Dedifferentiated amniotic fluid mesenchymal stem cell (primary cell): ENCODE data around the gene TBC1D2B.

ENCODE experiments used
- DNase-seq: peaks from one replicate; pipeline ENCODE4 v3.0.0-alpha.2; 2016; ENCODE audit errors: extremely low spot score

TBC1D2B gene

DNA sequence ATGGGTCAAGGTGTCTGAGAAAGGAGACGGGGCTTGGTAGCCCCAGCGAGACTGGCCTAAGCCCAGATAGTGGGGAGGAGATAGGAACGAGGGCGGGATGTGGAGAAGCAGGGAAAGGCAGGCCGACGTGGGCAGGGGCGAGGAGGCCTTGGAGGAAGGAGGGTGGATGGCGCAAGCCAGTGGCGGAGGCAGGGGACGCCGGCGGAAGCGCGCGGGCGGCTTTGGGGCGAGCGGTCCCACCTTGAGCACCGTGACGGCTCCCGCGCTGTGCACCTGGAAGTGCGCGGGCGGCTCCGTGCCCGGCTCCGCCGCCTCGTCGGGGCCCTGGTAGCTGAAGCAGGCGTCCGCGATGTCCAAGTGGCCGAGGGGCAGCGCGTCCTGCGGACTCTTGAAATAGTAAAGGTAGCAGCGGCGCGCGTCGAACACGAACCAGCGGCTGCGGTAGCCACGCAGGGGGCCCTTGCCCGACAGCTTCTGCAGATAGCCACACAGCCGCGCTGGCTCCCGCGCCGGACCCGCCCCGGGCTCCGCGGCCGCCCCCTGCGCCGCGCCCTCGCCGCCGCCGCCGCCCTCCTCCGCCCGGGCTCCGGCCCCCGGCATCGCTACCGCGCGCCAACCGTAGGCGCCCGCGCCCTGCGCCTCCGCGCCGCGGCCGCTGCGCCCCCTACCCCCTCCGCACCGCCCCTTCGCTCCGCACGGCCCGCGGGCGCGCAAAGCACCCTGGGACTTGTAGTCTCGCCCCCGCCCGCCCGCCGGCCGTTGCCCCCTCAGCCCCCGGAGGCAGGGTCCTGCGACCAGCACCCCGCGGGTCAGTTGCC lies at the start of gene TBC1D2B:
TSS of gene TBC1D2B (minus strand) at position 659 of the 818 bp plus-strand sequence. CDS start at position 600, 59 bp downstream.
- no peak for DNase-seq

DNA sequence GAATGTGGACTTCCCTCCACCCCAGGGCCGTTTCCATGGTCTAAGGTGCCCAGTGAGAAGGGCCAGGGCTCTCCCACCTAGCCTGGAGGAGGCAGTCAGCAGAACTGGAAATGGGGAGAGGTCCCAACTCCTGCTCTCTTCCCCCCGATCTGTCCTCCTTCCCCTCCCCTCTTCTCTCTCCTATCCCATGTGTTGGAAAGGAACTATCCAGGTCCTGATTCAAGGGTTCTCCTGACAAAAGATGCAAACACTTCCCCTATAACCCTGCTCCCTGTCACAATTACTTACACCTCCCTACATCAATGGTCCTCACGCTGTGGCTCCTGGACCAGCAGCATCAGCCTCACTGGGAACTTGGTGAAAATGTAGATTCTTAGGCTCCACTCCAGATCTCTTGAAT lies 47.8 kb upstream of the TBC1D2B start:
- no peak for DNase-seq

DNA sequence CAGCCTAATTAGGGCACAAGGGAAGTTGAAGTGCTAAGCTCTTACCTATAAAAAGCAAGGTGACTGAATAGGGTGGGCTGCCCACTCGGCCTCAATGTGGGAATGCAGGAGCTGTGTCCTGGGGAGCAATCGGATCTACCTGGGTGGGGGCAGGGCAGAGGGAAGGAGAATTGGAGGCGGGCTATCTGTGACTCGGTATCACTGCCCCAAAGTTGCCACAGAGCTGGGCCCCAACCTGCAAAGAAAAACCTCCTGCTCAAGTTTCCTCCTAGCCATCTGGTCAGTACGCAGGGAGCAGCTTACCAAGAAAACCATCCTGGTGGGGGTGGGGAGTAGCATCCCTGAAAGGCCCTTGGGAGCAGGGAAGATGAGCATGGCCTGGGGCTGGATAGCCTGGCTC lies 43.0 kb upstream of the TBC1D2B start:
- no peak for DNase-seq

DNA sequence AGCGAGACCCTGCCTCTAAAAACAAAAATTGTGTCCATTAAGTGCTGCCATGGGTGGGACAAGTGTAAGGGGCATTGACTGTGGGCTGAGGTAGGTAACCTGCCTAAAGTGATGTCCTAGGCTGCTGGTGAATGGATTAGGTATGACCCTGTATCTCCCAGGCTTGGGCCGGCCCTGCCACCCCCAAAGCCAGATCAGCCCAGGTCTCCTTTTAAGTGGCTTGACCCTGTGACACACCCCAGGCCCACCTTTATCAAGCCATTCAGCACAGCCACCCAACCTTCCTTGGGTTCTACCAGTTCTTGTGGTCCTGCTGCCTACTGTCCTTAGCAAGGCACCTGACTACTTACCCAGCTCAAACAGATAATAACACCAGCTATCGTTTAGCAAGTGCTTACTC lies 35.0 kb upstream of the TBC1D2B start:
- no peak for DNase-seq

DNA sequence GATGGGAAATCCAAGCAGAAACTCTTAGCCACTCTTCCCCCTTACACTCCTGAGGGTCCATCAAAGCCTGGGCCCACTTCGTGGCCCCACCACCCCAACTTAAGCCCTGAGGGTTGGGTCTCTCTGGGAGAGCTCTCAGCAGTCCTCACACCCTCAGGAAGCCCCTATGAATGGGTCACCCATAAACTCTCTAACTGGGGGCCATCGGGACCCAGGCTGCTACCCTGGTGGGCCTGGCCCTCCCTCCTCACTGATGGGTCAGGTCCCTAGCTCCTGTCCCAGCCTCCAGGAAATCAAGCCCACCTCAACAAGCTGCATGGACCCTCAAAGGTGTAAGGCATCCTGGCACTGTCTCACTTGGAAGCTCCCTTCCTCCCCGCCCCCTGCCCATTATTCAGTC lies 34.3 kb upstream of the TBC1D2B start:
- no peak for DNase-seq

DNA sequence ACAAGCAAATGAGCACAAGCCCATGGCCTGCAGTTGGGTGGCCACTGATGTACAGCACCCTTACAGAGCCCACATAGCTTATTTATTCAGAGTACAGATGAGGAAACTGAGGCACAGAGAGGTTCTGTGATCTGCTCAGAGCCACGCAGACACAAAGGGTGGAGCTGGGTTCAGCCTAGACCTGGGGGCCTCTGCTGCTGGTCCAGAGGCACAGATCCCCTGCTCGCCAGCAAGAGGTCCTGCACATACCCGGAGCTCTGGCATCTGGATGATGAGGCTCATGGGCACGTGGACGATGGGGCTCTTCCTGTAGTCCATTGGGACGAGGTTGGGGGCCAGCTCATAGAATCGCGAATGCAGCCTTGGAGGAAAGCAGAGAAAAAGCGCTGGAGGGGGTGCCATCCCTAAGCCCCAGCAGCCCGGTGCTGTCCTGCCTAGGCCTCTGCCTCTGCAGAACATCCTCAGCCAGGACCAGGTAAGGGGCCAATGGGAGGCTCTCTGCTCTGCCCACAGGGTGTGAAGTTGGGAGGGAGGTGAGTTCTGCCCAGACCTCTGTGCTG lies 33.5 kb upstream of the TBC1D2B start:
- DNase-seq, result no peak

DNA sequence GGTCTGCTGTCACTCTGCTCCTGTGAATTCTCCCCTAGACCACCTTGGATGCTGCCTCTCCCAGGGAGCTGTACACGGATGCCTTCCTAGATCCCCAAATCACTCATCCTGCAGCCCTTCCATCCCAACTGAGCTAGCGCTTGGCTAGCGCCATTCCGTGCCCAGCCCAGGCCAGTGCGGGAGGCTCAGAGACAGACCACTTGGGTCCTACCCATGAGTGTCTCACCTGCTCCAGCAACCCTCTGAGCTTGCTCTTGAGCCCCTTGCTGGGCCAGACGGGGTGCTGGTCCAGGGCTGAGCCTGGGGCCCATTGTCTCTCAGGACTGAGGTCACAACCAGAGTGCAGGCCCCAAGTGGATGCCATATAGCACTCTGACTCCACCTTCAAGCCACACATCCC lies 32.6 kb upstream of the TBC1D2B start:
- no peak for DNase-seq

DNA sequence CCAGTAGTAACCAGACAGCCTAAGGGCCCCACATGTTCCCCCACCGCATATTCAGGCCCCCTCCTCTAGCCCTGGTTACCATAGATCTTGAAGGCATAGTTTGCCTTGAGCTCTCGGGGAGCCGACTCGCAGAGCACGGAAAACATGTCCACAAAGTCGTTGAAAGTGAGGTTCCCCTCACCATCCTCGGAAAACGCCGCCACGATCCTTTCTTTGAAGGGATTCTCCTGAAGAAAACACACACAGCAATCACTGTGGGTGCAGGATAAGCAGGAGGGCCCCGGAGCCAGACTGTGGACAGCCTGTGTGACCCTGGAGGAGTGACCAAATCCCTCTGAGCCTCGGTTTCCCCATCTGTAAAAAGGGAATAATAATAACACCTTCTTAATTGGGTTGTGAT lies 31.6 kb upstream of the TBC1D2B start:
- DNase-seq, result no peak

DNA sequence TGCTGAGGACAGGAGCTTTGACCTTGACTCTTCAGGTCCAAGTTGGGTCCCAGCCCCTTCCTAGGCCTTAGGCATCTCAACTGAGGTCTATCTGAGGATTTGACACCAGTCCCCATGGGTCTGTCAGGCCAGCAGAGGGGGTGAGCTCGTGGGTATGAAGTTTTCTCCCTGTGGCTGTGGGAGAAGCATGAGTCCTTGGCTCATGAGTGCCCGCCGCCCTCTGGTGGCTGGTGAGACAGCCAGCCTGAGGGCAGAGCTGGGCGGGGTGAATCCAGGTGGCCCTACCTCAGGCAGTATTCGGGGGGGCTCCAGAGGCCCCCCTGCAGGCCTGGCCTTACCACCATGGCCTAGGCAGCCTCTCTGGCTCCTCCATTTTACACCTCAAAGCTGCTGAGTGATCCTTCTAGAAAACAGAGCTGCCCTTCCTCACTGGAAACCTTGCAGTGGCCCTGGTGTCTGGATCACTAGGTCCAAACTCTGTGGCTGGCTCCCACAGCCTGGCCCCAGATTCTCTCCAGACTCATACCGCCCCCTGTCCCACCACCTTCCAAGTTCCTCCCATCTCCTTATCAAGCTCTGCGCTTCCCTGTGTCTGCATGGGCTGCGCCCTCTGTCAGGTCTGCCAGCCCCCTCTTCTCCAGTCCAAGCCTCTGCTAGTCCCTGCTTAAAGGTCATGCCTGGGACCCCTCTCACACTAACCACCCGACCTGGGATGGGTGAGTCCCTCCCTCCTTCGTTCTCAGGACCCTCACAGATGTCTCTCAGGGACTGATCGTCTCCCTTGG lies 31.0 kb upstream of the TBC1D2B start:
- DNase-seq, result peak; percentile 80

DNA sequence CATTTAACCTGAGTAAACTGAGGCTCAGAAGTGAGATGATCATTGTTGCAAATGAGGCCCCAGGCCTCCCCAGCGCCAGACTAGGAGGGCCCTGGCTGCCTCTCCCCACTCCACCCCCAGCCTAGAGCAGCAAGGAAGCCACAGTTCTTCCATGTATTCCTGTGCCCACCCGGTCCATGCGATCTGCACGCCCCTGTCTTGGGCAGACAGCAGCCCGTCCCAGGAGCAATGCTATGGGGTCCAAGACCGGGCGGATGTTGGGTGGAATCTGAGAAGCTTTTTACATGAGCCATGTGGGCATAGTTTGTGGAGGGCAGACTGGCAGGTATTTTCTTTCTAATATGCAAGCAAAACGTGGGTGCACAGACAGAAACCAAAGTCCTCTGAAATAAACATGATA lies 30.0 kb upstream of the TBC1D2B start:
- DNase-seq, result no peak

DNA sequence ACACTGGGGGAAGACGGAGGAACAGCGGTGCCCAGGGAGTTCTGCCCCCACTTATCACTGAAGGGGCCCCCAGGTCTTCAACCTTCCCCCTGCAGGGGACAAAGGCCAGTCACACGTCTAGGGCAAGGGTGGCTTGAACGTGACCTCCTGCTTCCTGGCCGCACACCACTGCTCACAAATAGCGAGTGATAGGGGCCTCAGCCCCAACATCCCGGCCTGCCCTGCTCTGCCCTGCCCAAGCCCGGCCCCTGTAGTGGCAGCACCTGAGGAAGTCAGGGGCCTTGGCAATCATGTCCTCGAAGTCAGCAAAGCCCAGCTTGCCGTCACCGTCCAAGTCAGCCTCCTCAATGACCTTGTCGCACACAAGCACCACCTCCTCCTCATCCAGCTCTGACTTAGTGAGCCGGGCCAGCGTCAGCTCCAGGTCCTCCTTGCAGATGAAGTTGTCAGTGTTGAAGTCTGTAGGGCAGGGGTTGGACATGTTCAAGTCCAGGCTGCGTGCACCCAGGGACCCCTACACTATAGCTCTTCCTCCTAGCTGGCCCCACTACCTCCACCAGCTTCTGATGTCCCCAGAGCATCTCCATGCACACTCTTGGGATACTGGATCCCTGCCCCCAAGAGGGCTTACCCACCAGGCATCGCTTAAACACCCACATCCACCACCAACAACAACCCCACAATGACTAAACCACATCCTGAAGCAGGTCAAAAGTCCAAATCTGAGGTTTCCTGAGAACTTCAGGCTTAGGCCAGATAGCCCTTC lies 28.1 kb upstream of the TBC1D2B start:
- DNase-seq, result no peak

DNA sequence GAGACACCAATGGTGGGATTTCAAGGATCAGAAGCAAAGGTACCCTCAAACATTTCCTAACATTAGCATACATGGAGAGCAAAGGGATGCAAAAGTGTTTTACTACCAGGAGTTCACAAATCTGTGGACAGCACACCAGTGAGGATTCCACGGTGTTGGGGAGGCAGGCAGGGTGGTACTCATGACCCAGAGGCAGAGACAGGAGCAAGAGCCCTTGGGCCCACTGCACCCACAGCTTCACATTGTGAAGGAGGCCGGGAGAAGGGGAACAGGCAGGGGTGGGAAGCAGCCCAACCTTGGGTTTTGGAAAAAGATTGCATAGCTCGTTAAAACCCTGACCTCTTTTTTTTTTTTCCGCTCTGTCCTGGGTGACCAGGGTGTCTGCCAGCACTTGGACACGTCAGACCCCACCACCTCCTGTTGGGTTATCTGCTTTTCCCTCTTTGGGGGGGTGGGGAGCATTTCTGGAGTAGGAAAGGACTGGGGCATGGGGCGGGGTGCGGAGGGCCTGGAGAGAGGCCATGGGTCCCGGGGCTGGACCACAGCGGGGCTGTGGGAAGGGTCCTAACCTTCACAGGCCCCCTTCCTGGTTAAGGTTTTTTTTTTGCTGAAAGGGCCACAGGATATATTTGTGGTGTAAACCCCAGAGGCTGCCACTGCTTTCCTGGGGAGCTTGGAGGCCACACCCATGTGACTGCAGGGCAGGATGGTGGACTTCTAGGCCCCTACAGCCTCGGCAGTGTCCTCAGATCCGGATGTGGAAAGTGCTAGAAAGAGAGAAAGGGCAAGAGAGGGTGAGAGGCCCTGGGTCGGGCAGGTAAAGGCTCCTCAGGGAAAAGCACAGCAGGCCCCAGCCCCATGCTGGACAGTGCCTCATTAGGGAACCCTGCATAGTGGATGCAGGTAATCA lies 27.3 kb upstream of the TBC1D2B start:
- no peak for DNase-seq

DNA sequence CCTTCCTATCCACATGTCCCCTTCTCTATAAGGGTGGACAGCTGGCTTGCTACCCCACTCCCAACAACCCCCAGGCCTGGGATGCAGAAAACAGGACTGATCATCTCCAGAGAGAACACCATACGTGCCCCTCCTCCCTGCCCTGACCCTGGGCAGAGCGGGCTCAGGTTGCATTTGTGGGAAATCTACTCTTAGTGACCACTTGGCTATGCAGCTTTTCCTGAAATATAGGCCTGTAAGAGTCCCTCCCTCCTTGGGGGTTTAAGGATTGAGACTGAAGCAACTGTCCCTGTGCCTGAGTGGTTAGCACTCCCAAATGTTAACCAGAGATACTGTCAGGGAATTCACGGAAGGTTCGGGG lies 26.6 kb upstream of the TBC1D2B start:
- no peak for DNase-seq

DNA sequence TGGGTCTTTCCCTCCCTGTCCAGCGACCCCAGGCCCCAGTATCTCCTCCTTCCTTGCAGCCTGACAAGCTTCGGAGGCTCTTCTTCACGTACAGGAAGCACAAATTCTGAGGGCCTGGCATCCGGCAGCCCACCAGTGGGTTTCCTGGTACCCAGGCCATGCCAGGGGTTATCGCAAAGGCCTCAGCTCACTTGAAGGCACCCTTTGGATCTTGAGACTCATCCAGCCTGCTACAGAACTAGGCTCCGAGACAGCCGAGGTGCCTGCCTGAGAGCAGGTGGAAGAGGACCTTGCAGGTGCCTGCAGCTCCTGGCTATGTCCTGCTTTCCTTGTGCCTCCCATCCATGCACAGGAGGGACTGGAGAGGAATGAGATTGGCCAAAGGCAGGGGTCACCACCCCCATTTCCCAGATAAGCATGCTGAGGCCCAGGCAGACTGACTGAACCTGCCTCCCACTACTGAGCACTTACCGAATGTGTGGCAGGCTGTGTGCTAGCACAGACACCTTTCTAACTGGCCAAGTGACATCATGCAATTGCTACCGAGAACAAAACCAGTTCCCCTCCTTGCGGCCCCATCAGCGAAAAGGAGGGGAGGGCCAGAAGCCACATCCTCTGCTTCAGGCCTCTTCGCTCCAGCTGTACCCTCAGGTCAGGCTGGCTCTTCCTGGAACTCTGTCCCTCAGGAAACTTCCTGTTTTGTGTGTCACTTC lies 26.1 kb upstream of the TBC1D2B start:
- no peak for DNase-seq

DNA sequence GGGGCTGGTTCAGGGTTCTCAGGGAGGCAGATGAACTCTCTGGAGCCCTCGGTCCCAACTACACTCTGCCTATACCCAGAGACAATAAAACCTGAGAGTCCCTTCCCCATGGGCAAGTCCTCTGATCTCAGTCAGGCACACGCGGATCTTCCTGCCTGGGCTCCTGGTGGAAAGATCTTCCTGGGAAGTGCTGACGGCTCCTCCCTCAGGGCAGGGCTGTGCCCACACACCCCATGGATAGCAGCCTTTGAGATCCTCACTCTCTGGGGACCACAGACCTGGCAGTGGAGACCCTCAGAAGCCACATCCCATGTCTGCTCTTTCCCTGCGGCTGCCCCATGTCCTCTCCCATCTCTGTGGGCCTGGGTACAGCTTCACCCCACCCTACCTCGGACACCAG lies 25.2 kb upstream of the TBC1D2B start:
- DNase-seq, result no peak

DNA sequence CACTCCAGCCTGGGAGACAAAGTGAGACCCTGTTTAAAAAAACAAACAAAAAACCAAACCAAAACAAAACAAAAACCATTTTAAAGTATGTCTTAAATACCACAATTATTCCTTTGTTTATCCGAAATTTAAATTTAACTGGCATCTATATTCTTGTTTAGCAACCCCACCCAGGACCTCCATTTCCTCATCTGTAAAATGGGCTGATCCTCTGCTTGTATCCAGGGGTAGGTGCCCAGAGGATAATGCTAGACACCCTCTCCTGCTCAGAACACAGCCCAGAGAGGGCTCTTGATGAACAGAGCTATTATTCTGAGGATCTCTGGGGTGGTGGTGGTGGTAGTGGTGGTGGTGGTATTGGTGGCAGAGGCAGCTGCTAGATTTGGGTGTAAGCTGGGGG lies 24.7 kb upstream of the TBC1D2B start:
- DNase-seq, result no peak

DNA sequence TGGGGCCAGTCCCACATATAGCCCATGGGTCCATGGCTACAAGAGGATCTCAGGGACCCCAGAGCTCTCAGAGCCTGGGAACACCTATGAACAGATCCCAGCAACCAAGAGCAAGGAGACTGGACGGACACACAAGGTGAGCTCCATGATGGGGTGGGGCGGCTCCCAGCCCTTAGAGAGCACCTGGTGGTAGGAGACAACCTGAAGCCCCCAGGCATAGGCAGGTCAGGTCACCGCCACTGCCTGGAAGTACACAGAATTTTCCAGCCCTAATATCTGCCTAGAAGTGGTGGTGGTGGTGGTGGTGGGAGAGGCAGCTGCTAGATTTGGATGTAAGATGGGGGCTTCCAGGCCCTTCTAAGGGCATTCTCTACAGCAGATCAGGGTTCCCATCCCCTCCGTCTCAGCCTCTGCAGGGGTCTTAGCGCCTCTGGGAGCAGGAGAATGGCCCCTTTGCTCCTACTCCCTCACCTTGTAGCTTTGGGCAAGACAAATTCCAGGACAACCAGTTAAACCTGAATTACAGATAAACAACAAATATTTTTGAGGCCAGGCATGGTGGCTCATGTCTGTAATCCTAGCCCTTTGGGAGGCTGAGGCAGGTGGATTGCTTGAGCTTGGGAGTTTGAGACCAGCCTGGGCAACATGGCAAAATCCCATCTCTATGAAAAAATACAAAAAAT lies 24.1 kb upstream of the TBC1D2B start:
- no peak for DNase-seq

DNA sequence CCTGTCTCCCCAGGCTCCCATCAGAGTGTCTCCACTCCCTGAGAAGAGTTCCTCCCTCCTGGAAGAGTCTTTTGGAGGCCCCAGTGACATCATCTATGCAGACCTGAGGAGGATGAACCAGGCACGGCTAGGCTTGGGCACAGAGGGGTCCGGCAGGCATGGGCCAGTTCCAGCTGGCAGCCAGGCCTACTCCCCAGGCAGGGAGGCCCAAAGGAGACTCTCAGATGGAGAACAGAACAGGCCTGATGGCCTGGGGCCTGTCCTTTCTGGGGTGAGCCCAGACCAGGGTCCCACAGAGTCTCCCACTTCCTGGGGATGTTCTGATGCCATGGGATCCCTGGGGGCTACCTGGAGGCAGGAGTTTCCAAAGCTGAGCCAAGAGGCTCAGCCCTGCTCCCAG lies 23.4 kb upstream of the TBC1D2B start:
- no peak for DNase-seq

DNA sequence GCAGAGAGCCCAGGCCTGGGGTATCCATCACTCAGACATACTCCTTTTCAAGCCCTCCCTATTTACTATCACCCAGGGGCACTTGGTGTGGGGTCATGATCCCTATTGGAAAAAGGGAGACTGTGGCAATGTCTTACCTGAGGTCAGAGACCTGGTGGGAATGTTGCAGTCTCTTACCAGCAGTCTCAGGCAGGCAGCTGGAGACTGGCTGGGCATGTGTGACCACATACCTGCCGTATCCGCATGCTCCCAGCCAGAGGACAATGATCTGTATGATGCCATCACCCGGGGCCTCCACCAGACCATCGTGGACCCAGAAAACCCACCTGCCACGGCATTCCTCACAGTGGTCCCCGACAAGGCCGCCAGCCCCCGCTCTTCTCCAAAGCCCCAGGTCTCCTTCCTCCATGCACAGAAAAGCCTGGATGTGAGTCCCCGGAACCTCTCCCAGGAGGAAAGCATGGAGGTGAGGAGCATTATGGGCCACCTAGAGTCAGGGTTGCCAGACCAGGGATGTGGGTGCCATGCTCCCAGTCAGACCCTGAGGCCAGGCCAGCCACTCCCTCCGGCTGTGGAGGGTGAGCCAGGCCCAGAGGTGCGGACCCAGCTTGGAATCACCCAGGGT lies 20.7 kb upstream of the TBC1D2B start:
- DNase-seq, result no peak
